Measurements from ENCODE around the gene GRK4. TPM values are rescaled to one million over a fixed set of nuclear protein-coding genes. Genes with fewer than 3 reads are reported as not detected.

Gene GRK4
- total RNA-seq, 4 donors from 2014 or later: 5.1 to 6.5 (median 6.1) TPM

DNA sequence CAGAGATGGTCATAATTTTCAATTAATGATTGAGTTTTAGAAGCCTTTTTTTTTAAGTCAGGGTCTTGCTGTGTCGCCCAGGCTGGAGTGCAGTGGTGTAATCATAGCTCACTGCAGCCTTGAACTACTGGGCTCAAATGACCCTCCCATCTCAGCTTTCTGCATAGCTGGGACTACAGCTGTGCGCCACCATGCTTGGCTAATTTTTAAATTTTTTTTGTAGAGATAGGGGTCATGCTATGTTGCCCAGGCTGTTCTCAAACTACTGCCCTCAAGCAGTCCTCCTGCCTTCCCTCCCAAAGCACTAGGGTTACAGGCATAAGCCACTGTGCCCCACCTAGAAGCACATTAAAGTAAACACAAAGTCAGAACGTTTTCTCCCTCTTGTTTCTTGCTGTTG, 59.3 kb downstream of the GRK4 start:
- no peak for DNase-seq (ENCODE audit: low spot score)
- no peak for ATAC-seq (ENCODE audit: low FRiP score)
- TF ChIP-seq, protein P1, sequence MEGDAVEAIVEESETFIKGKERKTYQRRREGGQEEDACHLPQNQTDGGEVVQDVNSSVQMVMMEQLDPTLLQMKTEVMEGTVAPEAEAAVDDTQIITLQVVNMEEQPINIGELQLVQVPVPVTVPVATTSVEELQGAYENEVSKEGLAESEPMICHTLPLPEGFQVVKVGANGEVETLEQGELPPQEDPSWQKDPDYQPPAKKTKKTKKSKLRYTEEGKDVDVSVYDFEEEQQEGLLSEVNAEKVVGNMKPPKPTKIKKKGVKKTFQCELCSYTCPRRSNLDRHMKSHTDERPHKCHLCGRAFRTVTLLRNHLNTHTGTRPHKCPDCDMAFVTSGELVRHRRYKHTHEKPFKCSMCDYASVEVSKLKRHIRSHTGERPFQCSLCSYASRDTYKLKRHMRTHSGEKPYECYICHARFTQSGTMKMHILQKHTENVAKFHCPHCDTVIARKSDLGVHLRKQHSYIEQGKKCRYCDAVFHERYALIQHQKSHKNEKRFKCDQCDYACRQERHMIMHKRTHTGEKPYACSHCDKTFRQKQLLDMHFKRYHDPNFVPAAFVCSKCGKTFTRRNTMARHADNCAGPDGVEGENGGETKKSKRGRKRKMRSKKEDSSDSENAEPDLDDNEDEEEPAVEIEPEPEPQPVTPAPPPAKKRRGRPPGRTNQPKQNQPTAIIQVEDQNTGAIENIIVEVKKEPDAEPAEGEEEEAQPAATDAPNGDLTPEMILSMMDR (IDR thresholded peaks at IDR 0.05): no peak

DNA sequence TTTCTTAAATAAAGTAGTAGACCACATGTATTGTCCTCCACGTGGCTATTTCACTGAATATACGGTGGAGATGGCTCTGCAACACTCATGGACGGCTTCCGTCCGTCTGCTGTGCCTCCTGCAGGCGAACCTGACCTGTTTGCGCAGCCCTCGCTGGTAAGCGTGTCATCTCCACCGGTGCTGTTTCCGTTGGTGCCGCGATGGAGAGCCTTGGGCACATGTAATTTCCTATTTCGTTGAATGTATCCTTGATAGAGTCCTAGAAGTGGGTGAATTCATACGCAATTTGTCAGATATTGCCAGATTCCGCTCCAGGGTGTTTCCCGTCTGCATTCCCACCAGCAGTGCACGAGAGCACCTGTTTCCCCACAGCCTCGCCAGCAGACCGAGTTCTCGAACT, 62.5 kb downstream of the GRK4 start:
- TF ChIP-seq, protein P1 (IDR thresholded peaks at IDR 0.05): no peak

DNA sequence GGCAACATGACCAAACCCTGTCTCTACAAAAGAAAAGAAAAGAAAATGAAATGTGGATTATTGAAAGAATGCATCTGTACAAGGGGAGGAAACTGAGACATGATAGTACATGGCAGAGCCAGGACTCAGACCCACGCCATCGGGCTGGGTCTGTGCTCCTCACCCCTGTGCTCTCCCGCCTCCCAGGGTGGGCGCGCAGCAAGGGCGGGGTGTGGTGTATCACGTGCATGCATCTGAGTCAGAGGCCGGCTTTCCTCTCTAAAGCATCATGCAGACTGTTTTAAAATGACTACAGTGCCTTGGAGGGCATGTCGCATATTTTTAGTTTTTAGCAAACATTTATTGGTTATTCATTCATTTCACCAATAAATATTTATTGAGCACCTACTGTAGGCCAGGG, 63.2 kb downstream of the GRK4 start:
- DNase-seq (ENCODE audit: low spot score) (no peak), ATAC-seq (ENCODE audit: low FRiP score) (no peak)
- TF ChIP-seq, protein P1 (IDR thresholded peaks at IDR 0.05): no peak

More for the DNA sequence above, 62.5 kb downstream of the GRK4 start:
- ATAC-seq (ENCODE audit: low FRiP score) (no peak), DNase-seq (ENCODE audit: low spot score) (no peak)

DNA sequence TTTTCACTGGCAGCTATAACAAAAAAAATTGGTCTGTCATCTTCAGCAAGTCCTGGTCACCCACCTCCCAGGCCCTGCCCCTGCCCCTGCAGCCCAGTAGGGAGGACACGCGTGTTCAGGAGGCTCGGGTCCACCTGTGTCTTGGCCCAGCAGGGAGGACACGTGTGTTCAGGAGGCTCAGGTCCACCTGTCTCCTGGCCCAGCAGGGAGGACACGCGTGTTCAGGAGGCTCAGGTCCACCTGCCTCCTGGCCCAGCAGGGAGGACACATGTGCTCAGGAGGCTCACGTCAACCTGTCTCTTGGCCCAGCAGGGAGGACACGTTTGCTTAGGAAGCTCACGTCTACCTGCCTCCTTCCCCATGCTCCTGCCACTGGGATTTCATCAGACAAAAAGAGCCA, 66.1 kb downstream of the GRK4 start:
- no peak for ATAC-seq (ENCODE audit: low FRiP score)
- DNase-seq (ENCODE audit: low spot score): no peak

DNA sequence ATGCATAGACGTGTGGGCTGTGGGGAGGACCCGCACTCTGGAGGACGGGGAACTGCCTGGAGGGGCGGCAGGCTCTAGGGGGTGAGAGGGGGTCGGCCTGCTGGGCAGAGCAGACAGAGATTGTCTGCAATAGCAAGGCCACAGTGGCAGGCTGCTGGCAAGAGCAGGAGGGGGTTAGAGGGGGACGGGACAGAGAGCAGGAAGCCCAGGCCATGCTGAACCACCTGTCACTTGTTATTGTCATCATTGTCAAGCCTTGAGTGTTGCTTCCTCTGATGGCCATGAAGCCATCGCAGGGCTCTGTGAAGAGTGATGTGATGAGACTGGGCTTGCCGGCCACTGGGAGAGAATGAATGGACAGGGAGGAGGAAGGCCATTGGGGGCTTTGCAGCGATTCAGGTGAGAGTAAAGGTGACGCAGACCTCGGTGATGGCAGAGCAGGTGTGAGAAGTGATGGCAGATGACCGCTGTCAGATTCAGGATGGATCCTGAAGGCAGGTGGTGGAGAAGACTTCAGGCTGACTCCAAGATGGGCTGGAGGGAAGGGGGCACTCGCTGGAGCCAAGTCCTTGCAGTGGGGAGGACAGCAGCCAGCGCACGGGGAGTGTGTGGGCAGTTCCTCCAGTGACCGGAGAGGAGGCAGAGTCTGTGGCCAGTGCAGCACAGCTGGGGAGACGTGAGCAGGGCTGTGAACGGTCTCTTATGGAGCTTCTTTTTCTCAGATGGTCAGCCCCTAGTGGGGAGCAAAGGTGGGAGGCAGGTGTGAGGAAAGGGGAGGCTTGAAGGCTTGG, 67.4 kb downstream of the GRK4 start:
- ATAC-seq (ENCODE audit: low FRiP score) (no peak), DNase-seq (ENCODE audit: low spot score) (no peak)
- TF ChIP-seq, protein P1 (IDR thresholded peaks at IDR 0.05): no peak

More for the DNA sequence above, 66.1 kb downstream of the GRK4 start:
- TF ChIP-seq, protein P1 (IDR thresholded peaks at IDR 0.05): no peak

DNA sequence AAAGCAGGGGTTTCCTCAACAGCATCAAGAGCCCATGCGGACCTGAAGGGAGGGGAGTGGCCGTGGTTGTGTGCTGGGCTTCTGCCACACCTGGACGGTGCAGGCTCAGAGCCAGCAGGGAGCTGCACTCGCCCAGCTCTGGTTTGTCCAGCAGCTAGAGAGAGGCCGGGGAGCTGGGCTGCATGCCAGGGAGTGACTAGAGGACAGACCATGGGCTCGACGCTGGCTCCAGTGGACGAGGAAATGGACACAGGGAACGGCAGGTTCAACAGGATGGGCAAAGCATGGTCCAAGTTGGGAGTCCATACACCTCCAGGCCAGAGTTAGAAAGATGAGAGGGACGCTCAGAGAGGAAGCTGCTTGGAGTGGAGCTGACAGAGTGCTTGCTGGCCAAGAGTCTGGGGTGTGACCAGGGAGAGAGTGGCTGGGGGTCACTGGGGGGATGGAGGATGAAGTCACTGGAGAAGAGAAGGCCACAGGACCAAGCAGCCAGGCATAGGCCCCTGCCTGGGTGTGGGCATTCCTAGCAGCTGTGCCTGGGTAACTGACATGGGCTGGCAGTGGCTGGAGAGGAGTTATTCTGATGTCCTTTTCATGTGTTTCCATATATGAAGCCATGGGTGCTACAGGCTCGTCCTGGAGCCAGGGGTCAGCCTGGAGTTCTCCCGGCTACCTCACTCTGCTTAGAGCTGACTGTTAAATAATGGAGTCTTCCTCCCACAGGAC, 68.1 kb downstream of the GRK4 start:
- TF ChIP-seq, protein P1 (IDR thresholded peaks at IDR 0.05): no peak
- no peak for DNase-seq (ENCODE audit: low spot score)
- ATAC-seq (ENCODE audit: low FRiP score): no peak

Measured in omental fat pad (tissue), 4 donors.